Measurements from ENCODE around the gene DLG2.
"Not testable (repeated sequence)": the region's sequence is repeated elsewhere in the genome, so short reads cannot be mapped to it uniquely, and the experiment has no call there.

The DLG2 gene

GRCh38 chr11:85627332-85627997, at the start of gene DLG2:
TSS of gene DLG2 (minus strand) at chr11:85627344.
- peak; percentile 73 for DNase-seq

GRCh38 chr11:85673393-85673792, 46.2 kb upstream of the DLG2 start:
- DNase-seq, result no peak

GRCh38 chr11:85672105-85672902, 45.2 kb upstream of the DLG2 start:
- no peak for DNase-seq

GRCh38 chr11:85670949-85671663, 44.0 kb upstream of the DLG2 start:
- DNase-seq, result not testable (repeated sequence)

GRCh38 chr11:85668157-85668556, 41.0 kb upstream of the DLG2 start:
- DNase-seq, result no peak

GRCh38 chr11:85666687-85667086, 39.5 kb upstream of the DLG2 start:
- no peak for DNase-seq

- DNase-seq, result peak; percentile 54
Measured at GRCh38 chr11:85665733-85666132, 38.6 kb upstream of the DLG2 start.

GRCh38 chr11:85664615-85665481, 37.7 kb upstream of the DLG2 start, which contains the start of gene CREBZF:
TSS of gene CREBZF (minus strand) at chr11:85665129. CDS start at chr11:85664875, 254 bp downstream.
- peak; percentile 99 for DNase-seq

GRCh38 chr11:85663753-85664614, 36.8 kb upstream of the DLG2 start:
- peak; percentile 90 for DNase-seq

- DNase-seq, result peak; percentile 57
Measured at GRCh38 chr11:85663080-85663752, 36.1 kb upstream of the DLG2 start.

- DNase-seq, result peak; percentile 37
Measured at GRCh38 chr11:85661972-85662664, 35.0 kb upstream of the DLG2 start.

GRCh38 chr11:85658180-85658579, 31.0 kb upstream of the DLG2 start:
- DNase-seq, result no peak

GRCh38 chr11:85656777-85657176, 29.6 kb upstream of the DLG2 start:
- DNase-seq, result no peak

GRCh38 chr11:85654343-85654742, 27.2 kb upstream of the DLG2 start:
- not testable (repeated sequence) for DNase-seq

GRCh38 chr11:85652786-85653447, 25.8 kb upstream of the DLG2 start:
- DNase-seq, result no peak

- no peak for DNase-seq
Measured at GRCh38 chr11:85651118-85651517, 24.0 kb upstream of the DLG2 start.

GRCh38 chr11:85647604-85648299, 20.6 kb upstream of the DLG2 start, which contains the start of gene TMEM126A:
TSS of gene TMEM126A (plus strand) at chr11:85647967. CDS start at chr11:85650256, 2,289 bp downstream.
- DNase-seq, result peak; percentile 94

GRCh38 chr11:85647078-85647477, 19.9 kb upstream of the DLG2 start:
- no peak for DNase-seq

- DNase-seq, result no peak
Measured at GRCh38 chr11:85643191-85643614, 16.1 kb upstream of the DLG2 start.
